Measurements from ENCODE around the gene PLA2G12B.
"Not testable (repeated sequence)": the region's sequence is repeated elsewhere in the genome, so short reads cannot be mapped to it uniquely, and the experiment has no call there.

DNA sequence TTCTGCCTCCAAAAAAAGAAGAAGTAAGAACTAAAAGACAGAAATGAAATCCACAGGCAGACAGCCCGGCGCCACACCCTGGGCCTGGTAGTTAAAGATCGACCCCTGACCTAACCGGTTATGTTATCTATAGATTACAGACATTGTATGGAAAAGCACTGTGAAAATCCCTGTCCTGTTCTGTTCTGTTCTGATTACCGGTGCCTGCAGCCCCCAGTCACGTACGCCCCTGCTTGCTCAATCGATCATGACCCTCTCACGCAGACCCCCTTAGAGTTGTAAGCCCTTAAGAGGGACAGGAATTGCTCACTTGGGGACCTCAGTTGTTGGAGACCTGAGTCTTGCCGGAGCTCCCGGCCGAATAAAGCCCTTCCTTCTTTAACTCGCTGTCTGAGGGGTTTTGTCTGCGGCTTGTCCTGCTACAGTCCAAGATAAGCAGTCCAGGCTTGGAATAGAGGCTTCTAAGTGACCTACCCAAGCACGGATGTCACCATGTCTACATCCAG is 50.6 kb downstream of the PLA2G12B start:
- TF ChIP-seq, protein P1, sequence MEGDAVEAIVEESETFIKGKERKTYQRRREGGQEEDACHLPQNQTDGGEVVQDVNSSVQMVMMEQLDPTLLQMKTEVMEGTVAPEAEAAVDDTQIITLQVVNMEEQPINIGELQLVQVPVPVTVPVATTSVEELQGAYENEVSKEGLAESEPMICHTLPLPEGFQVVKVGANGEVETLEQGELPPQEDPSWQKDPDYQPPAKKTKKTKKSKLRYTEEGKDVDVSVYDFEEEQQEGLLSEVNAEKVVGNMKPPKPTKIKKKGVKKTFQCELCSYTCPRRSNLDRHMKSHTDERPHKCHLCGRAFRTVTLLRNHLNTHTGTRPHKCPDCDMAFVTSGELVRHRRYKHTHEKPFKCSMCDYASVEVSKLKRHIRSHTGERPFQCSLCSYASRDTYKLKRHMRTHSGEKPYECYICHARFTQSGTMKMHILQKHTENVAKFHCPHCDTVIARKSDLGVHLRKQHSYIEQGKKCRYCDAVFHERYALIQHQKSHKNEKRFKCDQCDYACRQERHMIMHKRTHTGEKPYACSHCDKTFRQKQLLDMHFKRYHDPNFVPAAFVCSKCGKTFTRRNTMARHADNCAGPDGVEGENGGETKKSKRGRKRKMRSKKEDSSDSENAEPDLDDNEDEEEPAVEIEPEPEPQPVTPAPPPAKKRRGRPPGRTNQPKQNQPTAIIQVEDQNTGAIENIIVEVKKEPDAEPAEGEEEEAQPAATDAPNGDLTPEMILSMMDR (IDR thresholded peaks at IDR 0.05), result not testable (repeated sequence)
- TF ChIP-seq POLR2A (IDR thresholded peaks at IDR 0.05), result not testable (repeated sequence)
